SJCRH30 (cell line): ENCODE results near the gene HMOX1. TPM values are rescaled to one million over a fixed set of nuclear protein-coding genes. Genes with fewer than 3 reads are reported as not detected.
"Not testable (repeated sequence)": the region's sequence is repeated elsewhere in the genome, so short reads cannot be mapped to it uniquely, and the experiment has no call there.

ENCODE experiments used
- DNase-seq, 2 experiments: peaks; one replicate each; pipeline ENCODE4 v3.0.0-alpha.2; 2015 to 2020
- H3K27ac ChIP-seq: fragments of 250-450 bp; sonication (Bioruptor Pico); 2 replicates; pipeline ENCODE4 v1.5.1; 2020; ENCODE audit warnings: mild to moderate bottlenecking, moderate library complexity
- H3K27me3 ChIP-seq: fragments of 250-450 bp; sonication (Bioruptor Pico); 2 replicates; pipeline ENCODE4 v1.5.1; 2020; ENCODE audit warnings: mild to moderate bottlenecking, moderate library complexity
- H3K36me3 ChIP-seq: fragments of 250-450 bp; sonication (Bioruptor Pico); 2 replicates; pipeline ENCODE4 v1.5.1; 2020; ENCODE audit warnings: mild to moderate bottlenecking, moderate library complexity
- H3K4me1 ChIP-seq: fragments of 250-450 bp; sonication (Bioruptor Pico); 2 replicates; pipeline ENCODE4 v1.5.1; 2020; ENCODE audit warnings: mild to moderate bottlenecking, moderate library complexity
- H3K4me3 ChIP-seq: fragments of 250-450 bp; sonication (Bioruptor Pico); 2 replicates; pipeline ENCODE4 v1.5.1; 2020; ENCODE audit warnings: mild to moderate bottlenecking, moderate library complexity
- H3K9me3 ChIP-seq: fragments of 250-450 bp; sonication (Bioruptor Pico); replicated peaks from 2 replicates; pipeline ENCODE4 v1.5.1; 2020; ENCODE audit warnings: mild to moderate bottlenecking, moderate library complexity
- total RNA-seq: library from RNA; depleted of rRNA; stranded (reverse); fragments of >200 nt; shearing (Covaris generic); gene quantifications from 2 replicates; pipeline ENCODE4 v1.2.3, GENCODE V29; 2014

Gene HMOX1
- total RNA-seq, 1 experiment from 2014 or later: 5.1 TPM

DNA sequence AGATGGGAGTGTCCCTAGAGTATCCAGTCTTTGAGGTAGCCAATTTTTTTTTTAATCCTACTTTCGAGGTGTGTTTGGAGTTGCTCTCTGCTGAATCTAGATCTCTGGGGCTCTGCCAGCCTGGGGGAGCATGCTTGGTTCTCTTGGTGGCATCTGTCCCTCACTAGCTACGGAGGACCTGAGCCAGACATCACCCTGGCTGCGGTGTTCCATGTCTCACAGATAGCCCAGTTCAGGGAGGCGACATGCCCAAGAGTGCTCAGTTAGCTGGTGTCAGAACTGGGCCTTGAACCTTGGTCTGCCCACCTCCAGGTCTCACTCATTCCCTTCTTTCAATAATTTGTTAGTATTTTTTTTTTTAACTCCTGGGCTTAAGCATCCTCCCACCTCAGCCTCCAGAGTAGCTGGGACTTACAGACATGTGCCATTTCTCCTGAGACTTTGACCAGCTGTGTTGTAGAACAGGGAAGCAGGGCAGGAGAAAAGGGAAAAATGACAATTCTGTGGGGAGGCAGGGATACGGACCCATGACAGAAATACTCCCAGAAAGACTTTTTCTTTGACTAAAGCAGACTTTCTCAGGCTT is 621 bp downstream of the HMOX1 start:
- 0 out of 2 replicates have a peak, but pooled peaks cover 4% of the 10 kb centered on the region for H3K36me3 ChIP-seq
- no peak for DNase-seq
- no peaks in the 10 kb centered on the region for H3K9me3 ChIP-seq
- peak overlapping the region; percentile 66 for H3K4me3 ChIP-seq
- no peaks in the 10 kb centered on the region for H3K27me3 ChIP-seq
- peaks cover 3% of the 10 kb centered on the region for H3K4me1 ChIP-seq
- H3K27ac ChIP-seq: peak overlapping the region; percentile 37

- Histone ChIP-seq H3K4me3 (no peak overlapping the region), H3K4me1 (no peaks in the 10 kb centered on the region; the same call in 1 of the 2 replicates), H3K36me3 (0 out of 2 replicates have a peak, but pooled peaks cover 4% of the 10 kb centered on the region), H3K27ac (no peak overlapping the region), H3K9me3 (no peaks in the 10 kb centered on the region), H3K27me3 (no peaks in the 10 kb centered on the region)
- no peak for DNase-seq
Observed at GRCh38 chr22:35383679-35384071, 2.8 kb downstream of the HMOX1 start.

GRCh38 chr22:35384527-35384926 is 3.6 kb downstream of the HMOX1 start:
- H3K4me3 ChIP-seq: no peak overlapping the region

DNA sequence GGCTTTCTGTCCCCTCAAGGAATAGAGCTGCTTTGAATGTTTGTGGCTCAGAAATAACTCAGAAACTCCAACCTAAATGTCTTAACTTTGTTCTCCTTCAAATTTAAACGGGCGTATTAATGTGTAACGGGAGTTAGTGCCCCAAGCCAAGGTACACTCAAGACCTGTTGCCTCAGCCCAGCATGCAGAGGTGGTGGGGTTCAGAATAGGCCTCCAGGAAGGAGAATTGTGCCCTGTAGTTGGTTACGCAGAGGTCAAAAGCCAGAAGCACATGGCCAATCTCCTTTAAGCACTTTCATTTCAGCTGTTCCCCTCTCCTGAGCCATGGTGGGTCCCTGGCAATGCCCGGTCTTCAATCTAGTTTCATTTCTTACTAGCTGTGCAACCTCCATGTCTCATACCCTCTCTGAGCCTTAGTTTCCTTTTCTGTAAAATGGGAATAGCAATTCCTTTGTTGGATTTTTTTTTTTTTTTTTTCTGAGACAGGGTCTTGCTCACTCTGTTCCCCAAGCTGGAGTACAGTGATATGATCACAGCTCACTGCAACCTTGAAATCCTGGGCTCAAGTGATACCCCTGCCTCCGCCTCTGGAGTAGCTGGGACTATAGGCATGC is 4.2 kb downstream of the HMOX1 start:
- H3K27me3 ChIP-seq: no peaks in the 10 kb centered on the region
- DNase-seq: no peak
- no peaks in the 10 kb centered on the region; the same call in 1 of the 2 replicates for H3K4me1 ChIP-seq
- no peaks in the 10 kb centered on the region for H3K9me3 ChIP-seq
- H3K36me3 ChIP-seq: 0 out of 2 replicates have a peak, but pooled peaks cover 4% of the 10 kb centered on the region
- H3K27ac ChIP-seq: no peak overlapping the region
- H3K4me3 ChIP-seq: no peak overlapping the region

More at GRCh38 chr22:35384527-35384926, 3.6 kb downstream of the HMOX1 start:
- Histone ChIP-seq H3K9me3 (no peaks in the 10 kb centered on the region), H3K4me1 (no peaks in the 10 kb centered on the region; the same call in 1 of the 2 replicates), H3K27me3 (no peaks in the 10 kb centered on the region), H3K27ac (no peak overlapping the region), H3K36me3 (0 out of 2 replicates have a peak, but pooled peaks cover 4% of the 10 kb centered on the region)
- DNase-seq: no peak

DNA sequence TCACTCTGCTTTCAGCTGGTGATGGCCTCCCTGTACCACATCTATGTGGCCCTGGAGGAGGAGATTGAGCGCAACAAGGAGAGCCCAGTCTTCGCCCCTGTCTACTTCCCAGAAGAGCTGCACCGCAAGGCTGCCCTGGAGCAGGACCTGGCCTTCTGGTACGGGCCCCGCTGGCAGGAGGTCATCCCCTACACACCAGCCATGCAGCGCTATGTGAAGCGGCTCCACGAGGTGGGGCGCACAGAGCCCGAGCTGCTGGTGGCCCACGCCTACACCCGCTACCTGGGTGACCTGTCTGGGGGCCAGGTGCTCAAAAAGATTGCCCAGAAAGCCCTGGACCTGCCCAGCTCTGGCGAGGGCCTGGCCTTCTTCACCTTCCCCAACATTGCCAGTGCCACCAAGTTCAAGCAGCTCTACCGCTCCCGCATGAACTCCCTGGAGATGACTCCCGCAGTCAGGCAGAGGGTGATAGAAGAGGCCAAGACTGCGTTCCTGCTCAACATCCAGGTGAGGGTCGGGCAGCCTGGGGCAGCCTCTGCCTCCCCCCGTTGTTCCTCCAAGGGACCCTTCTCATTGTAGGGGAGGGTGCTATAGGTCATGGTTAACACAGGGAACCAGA is 5.9 kb downstream of the HMOX1 start:
- no peak overlapping the region for H3K4me3 ChIP-seq
- H3K4me1 ChIP-seq: no peaks in the 10 kb centered on the region; the same call in 1 of the 2 replicates
- no peak for DNase-seq
- H3K27me3 ChIP-seq: no peaks in the 10 kb centered on the region
- H3K9me3 ChIP-seq: no peaks in the 10 kb centered on the region
- H3K27ac ChIP-seq: no peak overlapping the region
- H3K36me3 ChIP-seq: 0 out of 2 replicates have a peak, but pooled peaks cover 4% of the 10 kb centered on the region

DNA sequence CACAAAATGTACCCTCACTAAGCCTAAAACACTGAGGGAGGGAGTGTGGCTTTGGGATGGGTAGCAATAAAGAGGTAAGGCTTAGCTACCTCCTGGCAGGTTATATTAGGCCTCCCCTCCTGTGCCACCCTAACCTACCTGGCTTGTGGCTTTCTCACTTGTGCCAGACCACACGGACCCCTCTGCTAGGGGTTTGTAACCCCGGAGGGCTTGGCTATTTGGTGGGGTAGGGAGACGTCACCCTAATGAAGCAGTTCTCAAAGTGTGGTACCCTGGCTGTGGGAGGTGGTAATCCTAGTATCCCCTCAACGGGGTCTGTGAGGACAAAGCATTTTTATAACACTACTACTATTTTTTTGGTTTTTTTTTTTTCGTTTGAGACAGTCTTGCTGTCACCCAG is 10.0 kb downstream of the HMOX1 start:
- Histone ChIP-seq H3K36me3 (no peaks in the 10 kb centered on the region), H3K4me1 (no peaks in the 10 kb centered on the region), H3K27ac (no peak overlapping the region), H3K4me3 (no peak overlapping the region), H3K27me3 (no peaks in the 10 kb centered on the region), H3K9me3 (no peaks in the 10 kb centered on the region)
- no peak for DNase-seq

DNA sequence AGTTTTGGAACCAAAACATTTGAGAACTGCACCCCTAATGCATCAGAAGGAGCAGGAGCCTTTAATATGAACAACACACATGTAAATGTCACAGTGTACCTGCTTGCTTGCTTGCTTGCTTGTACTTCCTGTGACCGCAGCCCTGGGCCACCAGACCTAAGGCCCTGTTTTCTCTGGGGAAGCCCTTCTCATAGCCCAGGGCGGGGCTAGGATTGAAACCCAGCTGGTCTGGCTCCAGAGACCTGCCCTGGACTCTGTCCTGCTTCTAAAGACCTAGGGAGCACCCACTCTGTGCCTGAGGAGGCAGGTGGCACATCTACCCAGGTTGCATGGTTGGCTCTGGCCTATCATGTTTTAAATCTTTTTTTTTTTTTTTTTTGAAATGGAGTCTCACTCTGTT is 11.5 kb downstream of the HMOX1 start:
- no peak overlapping the region for H3K27ac ChIP-seq
- H3K27me3 ChIP-seq: no peaks in the 10 kb centered on the region
- H3K4me1 ChIP-seq: peaks cover 1% of the 10 kb centered on the region; the same call in 1 of the 2 replicates
- no peak overlapping the region for H3K4me3 ChIP-seq
- DNase-seq: no peak
- H3K36me3 ChIP-seq: no peaks in the 10 kb centered on the region
- H3K9me3 ChIP-seq: no peaks in the 10 kb centered on the region

GRCh38 chr22:35393116-35394010 is 12.5 kb downstream of the HMOX1 start:
- no peak for DNase-seq
- peaks cover 8% of the 10 kb centered on the region; the same call in 1 of the 2 replicates for H3K4me1 ChIP-seq
- H3K9me3 ChIP-seq: no peaks in the 10 kb centered on the region
- no peak overlapping the region for H3K4me3 ChIP-seq
- no peaks in the 10 kb centered on the region for H3K36me3 ChIP-seq
- no peak overlapping the region for H3K27ac ChIP-seq
- H3K27me3 ChIP-seq: no peaks in the 10 kb centered on the region

DNA sequence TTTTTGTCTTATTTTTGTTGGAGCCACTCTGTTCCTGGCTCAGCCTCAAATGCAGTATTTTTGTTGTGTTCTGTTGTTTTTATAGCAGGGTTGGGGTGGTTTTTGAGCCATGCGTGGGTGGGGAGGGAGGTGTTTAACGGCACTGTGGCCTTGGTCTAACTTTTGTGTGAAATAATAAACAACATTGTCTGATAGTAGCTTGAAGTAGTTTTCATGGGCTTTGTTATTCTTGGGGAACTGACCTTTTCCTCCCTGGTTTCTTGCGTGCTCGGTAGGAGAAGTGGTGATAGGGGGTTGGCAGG is 13.1 kb downstream of the HMOX1 start:
- no peak for DNase-seq
- Histone ChIP-seq H3K27me3 (no peaks in the 10 kb centered on the region), H3K9me3 (no peaks in the 10 kb centered on the region), H3K4me1 (peaks cover 8% of the 10 kb centered on the region; the same call in 1 of the 2 replicates), H3K27ac (no peak overlapping the region), H3K36me3 (no peaks in the 10 kb centered on the region), H3K4me3 (no peak overlapping the region)

DNA sequence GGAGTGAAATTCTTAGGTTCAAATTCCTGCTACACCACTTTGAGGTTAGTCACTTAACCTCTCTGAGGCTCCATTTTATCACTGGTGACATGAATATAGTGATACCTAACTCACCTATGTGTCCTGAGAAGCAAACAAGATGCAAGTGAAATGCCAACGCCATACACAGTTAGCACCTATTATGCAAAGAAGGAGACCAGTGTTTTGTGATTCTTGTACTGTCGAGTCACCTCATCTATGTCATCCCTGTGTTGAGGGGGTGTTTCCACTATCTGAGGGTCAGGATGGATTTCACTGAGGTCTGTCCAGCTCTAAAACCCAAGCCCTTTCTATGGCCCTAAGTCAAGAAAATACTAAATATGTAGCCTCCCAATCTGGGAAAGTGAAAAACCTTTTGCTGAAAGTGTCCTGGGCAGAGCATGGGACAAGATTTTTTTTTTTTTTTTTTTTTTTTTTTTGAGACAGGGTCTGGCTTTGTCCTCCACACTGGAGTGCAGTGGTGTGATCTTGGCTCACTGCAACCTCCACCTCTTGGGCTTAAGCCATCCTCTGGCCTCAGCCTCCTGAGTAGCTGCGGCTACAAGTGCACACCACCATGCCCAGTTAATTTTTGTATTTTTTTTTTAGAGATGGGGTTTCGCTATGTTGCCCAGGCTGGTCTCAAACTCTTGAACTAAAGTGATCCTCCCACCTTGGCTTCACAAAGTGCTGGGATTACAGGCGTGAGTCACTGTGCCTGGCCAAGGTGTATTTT is 14.1 kb downstream of the HMOX1 start:
- no peaks in the 10 kb centered on the region for H3K9me3 ChIP-seq
- H3K4me1 ChIP-seq: peaks cover 8% of the 10 kb centered on the region; the same call in 1 of the 2 replicates
- H3K36me3 ChIP-seq: no peaks in the 10 kb centered on the region
- H3K4me3 ChIP-seq: no peak overlapping the region
- no peak overlapping the region for H3K27ac ChIP-seq
- no peaks in the 10 kb centered on the region for H3K27me3 ChIP-seq
- no peak for DNase-seq

DNA sequence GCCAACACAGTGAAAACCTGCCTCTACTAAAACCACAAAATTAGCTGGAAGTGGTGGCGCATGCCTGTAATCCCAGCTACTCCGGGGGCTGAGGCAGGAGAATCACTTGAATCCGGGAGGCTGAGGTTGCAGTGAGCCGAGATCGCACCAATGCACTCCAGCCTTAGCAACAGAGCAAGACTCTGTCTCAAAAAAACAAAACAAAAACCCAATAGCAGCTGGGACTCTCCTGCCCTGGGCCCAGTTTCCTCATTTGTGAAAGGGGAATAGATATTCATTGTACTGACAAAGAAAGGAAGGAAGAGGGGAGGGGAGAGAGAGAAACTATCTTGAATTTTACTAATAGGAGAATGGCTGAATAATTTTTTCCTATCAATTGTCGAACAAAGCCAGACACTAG is 15.7 kb downstream of the HMOX1 start:
- not testable (repeated sequence) for H3K27ac ChIP-seq, H3K27me3 ChIP-seq, DNase-seq, H3K4me3 ChIP-seq, H3K36me3 ChIP-seq, H3K9me3 ChIP-seq
- peaks cover 14% of the 10 kb centered on the region; the same call in 1 of the 2 replicates for H3K4me1 ChIP-seq

GRCh38 chr22:35397095-35397904 is 16.4 kb downstream of the HMOX1 start:
- no peaks in the 10 kb centered on the region for H3K27me3 ChIP-seq
- H3K4me3 ChIP-seq: no peak overlapping the region; the same call in 1 of the 2 replicates
- H3K4me1 ChIP-seq: peaks cover 15% of the 10 kb centered on the region; the same call in 1 of the 2 replicates
- H3K27ac ChIP-seq: no peak overlapping the region; the same call in 1 of the 2 replicates
- DNase-seq: peak; percentile 52 to 69
- no peaks in the 10 kb centered on the region for H3K36me3 ChIP-seq
- no peaks in the 10 kb centered on the region for H3K9me3 ChIP-seq

- Histone ChIP-seq H3K27ac (no peak overlapping the region; the same call in 1 of the 2 replicates), H3K27me3 (no peaks in the 10 kb centered on the region), H3K4me1 (peaks cover 15% of the 10 kb centered on the region; the same call in 1 of the 2 replicates), H3K36me3 (peaks cover 5% of the 10 kb centered on the region), H3K9me3 (no peaks in the 10 kb centered on the region), H3K4me3 (no peak overlapping the region)
- no peak for DNase-seq
Observed at GRCh38 chr22:35398591-35398973, 17.7 kb downstream of the HMOX1 start.
